Midbrain (tissue), 1 donor: Measurements from ENCODE around the gene RSRC1.
"Not testable (repeated sequence)": the region's sequence is repeated elsewhere in the genome, so short reads cannot be mapped to it uniquely, and the experiment has no call there.

Source experiments
- DNase-seq: peaks from one replicate; lab custom pipeline; 2025; lab: John Stamatoyannopoulos, UW

Gene RSRC1

DNA sequence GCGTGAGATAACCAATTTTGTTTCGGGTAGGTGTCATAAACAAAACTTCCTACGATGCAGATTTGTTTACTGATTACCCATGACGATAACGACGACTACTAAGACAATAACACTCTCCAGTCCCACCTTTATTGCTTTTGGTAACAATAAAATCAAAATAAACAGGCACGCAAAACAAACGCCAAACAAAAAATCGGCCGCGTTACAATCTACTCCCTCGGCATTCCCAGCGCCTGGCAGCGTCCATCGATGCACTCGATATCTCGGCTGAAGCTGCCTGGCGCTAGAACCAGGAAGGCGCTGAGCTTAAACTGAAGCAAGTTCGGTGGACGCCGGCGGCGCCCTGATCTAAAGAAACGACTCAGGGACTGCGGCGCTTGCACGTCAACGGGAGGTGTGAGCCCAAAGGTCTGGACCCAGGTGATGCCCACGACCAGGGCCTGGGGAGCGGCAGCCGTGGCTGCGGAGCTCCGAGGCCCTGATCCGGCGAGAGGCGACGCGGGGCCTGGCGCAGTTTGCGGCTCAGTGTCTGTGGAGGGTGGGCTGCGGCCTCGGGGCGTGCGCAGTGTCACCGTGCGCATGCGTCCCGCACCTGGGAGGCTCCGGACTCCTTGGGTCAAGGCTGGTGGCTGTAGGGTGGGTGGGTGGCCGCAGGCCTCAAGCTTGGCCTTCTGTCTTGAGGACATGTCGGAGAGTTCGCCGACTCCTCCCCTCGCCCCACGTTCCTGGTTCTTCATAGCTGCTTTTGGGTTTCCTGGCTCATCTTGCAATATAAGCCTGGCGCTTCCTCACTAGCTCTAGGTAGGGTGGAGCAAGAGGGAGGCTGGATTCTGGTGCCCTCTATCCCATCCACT is at the start of gene RSRC1:
TSS of gene RSRC1 (plus strand) at position 286 of the 854 bp plus-strand sequence. CDS start 12,016 bp downstream, outside the sequence.
- peak; percentile 87 for DNase-seq

DNA sequence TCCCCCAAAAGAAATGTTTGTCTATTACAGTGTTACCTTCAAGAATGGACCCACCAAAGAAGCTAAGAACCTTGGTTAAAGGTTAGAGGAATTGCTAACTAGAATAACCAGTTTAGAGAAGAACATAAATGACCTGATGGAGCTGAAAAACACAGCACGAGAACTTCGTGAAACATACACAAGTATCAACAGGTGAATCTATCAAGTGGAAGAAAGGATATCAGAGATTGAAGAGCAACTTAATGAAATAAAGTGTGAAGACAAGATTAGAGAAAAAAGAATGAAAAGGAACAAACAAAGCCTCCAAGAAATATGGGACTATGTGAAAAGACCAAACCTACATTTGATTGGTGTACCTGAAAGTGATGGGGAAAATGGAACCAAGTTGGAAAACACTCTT is 44.3 kb upstream of the RSRC1 start:
- DNase-seq, result not testable (repeated sequence)

- no peak for DNase-seq
Observed at GRCh38 chr3:158072790-158073189, 37.1 kb upstream of the RSRC1 start.

GRCh38 chr3:158074591-158074990 is 35.3 kb upstream of the RSRC1 start:
- DNase-seq, result no peak

GRCh38 chr3:158079599-158079998 is 30.3 kb upstream of the RSRC1 start:
- no peak for DNase-seq

GRCh38 chr3:158084651-158085050 is 25.2 kb upstream of the RSRC1 start:
- no peak for DNase-seq

DNA sequence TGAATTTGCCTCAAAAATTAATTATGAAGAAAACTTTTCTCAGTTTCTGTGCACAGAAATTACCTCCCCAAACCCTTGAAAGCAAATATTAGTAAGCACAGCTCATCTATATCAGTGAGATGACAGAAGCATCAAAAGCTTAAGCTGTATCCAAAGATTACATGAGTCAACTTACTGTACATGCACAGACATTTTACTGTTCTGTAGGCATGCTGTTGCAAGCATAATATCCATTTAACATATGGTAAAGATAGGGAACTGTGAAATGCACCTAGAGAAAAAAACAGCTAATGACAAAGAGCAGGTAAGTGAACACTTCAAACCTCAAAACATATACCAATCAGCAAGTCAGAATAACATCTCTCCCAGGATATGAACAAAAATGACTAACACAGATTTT is 24.5 kb upstream of the RSRC1 start:
- no peak for DNase-seq

DNA sequence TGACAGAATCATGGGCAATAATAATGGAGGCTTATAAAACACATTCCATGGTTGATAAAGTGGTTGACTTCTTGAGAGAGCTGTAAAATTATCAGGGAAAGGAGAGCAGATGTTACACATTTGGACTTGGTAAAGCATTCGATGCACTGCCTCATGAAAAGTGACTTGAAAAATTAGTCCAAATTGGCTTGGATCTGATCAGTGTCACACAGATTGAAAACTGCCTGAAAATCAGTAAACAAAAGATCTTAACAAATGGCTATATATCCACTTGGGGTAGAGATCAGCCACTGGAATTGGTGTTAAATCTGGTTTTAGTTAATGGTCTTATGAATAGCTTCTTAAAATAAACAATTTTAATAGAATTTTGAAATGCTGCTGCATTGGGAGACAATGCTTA is 24.0 kb upstream of the RSRC1 start:
- no peak for DNase-seq

GRCh38 chr3:158086361-158086760 is 23.5 kb upstream of the RSRC1 start:
- no peak for DNase-seq

GRCh38 chr3:158086776-158087175 is 23.1 kb upstream of the RSRC1 start:
- no peak for DNase-seq

DNA sequence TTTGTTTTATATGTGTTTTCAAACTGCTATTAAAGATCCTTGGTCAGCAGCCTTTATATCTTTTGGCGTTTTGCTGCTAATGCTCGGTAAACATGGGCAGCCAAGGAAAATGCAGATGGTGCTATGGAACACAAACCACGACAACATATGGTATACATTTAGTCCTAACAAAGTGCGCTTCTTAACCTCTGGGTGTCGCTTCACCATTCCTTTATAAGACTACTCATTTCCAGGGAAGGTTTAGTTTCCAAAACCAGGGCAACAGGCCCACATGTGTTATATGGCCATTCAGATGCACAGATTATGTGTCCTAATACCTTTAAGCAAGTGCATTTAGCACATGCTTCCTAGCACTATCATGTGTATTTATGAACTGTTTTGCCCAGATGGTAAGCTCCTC is 18.4 kb upstream of the RSRC1 start:
- no peak for DNase-seq

- no peak for DNase-seq
Observed at GRCh38 chr3:158093526-158093925, 16.4 kb upstream of the RSRC1 start.

GRCh38 chr3:158094235-158095110 is 15.4 kb upstream of the RSRC1 start:
- no peak for DNase-seq

- DNase-seq, result no peak
Observed at GRCh38 chr3:158095111-158095813, 14.6 kb upstream of the RSRC1 start.

GRCh38 chr3:158095814-158096704 is 13.8 kb upstream of the RSRC1 start:
- DNase-seq, result no peak

- DNase-seq, result no peak
Observed at GRCh38 chr3:158097081-158097592, 12.8 kb upstream of the RSRC1 start.

GRCh38 chr3:158097593-158098308 is 12.1 kb upstream of the RSRC1 start:
- DNase-seq, result no peak

- DNase-seq, result no peak
Observed at GRCh38 chr3:158098309-158098639, 11.6 kb upstream of the RSRC1 start.

- no peak for DNase-seq
Observed at GRCh38 chr3:158098834-158099424, 11.0 kb upstream of the RSRC1 start.

DNA sequence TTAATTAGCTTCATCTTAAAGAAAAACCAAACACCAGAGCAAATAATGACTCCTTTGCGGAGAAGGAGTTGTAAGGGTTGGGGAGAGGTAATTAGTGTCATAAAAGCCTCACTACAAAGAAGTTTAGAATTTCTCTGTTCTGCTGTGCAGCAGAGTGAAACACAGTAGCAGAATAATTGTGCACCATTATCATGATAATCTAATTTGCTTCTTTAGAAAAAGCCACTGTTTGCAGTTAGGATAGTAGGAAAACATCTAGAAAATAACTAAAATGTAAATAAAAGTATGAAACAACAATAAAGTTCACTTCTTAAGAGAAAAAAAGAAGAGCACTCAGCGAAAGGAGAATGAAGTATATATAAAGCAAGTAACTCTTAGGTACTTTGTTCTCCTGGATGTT is 9.2 kb upstream of the RSRC1 start:
- no peak for DNase-seq
